Common myeloid progenitor, CD34-positive (primary cell): Measurements from ENCODE around the gene NAT10.
"Not testable (repeated sequence)": the region's sequence is repeated elsewhere in the genome, so short reads cannot be mapped to it uniquely, and the experiment has no call there.

Source experiments
- CTCF ChIA-PET: fragments of 350-600 bp; sonication (Branson Sonifier 250); formaldehyde crosslinking; loops from one replicate; lab custom pipeline; 2021; ENCODE audit warnings: antibody characterized with exemption; lab: Charles Lee
- POLR2A ChIA-PET: fragments of 350-600 bp; sonication (Branson Sonifier 250); formaldehyde crosslinking; loops from one replicate; lab custom pipeline; 2021; ENCODE audit warnings: antibody characterized with exemption; lab: Charles Lee
- DNase-seq, 3 donors: peaks; one replicate each; pipeline versions ENCODE4 v3.0.0 to v3.0.0-alpha.2; 2013
- H3K27ac ChIP-seq, 2 experiments: 1 replicate in 1 of 2; 2 replicates in 1 of 2; pipeline ENCODE4 v1.7.0; 2013; ENCODE audit warnings: inconsistent platforms in 2 of 2, low read length in 2 of 2, mild to moderate bottlenecking in 2 of 2, low read depth in 1 of 2, moderate library complexity in 1 of 2; ENCODE audit not compliant: severe bottlenecking in 2 of 2, insufficient read depth in 1 of 2, poor library complexity in 1 of 2
- H3K27me3 ChIP-seq, 5 experiments: replicated peaks in 2 of 5; 1 replicate in 3 of 5; 2 replicates in 2 of 5; pipeline versions ENCODE4 v1.6.1 to v1.7.0; 2013; ENCODE audit warnings: low read length in 4 of 5, mild to moderate bottlenecking in 2 of 5, moderate library complexity in 2 of 5, inconsistent platforms in 1 of 5; ENCODE audit not compliant: insufficient read depth in 5 of 5, control insufficient read depth in 4 of 5
- H3K36me3 ChIP-seq, 4 experiments: 1 replicate in 2 of 4; 2 replicates in 2 of 4; pipeline versions ENCODE4 v1.6.1 to v1.7.0; 2013; ENCODE audit warnings: low read length in 3 of 4, control low read depth in 1 of 4, mild to moderate bottlenecking in 1 of 4; ENCODE audit not compliant: control insufficient read depth in 4 of 4, insufficient read depth in 4 of 4
- H3K4me1 ChIP-seq, 4 experiments: 1 replicate in 3 of 4; 2 replicates in 1 of 4; pipeline versions ENCODE4 v1.6.1 to v1.7.1; 2013; ENCODE audit warnings: low read length in 3 of 4, mild to moderate bottlenecking in 3 of 4, control low read depth in 1 of 4, inconsistent platforms in 1 of 4, moderate library complexity in 1 of 4; ENCODE audit not compliant: control insufficient read depth in 4 of 4, insufficient read depth in 4 of 4; ENCODE audit errors: control extremely low read depth in 1 of 4
- H3K4me3 ChIP-seq, 7 experiments: 1 replicate in 4 of 7; 2 replicates in 3 of 7; pipeline versions ENCODE4 v1.5.1 to v1.7.0; 2013; ENCODE audit warnings: mild to moderate bottlenecking in 7 of 7, low read length in 6 of 7, moderate library complexity in 6 of 7, inconsistent platforms in 2 of 7, low read depth in 2 of 7, control low read depth in 1 of 7; ENCODE audit not compliant: insufficient read depth in 4 of 7, control insufficient read depth in 1 of 7; ENCODE audit errors: extremely low read depth in 1 of 7
- H3K9me3 ChIP-seq, 5 experiments: 1 replicate in 4 of 5; 2 replicates in 1 of 5; pipeline versions ENCODE4 v1.6.1 to v1.7.1; 2013; ENCODE audit warnings: low read length in 4 of 5, mild to moderate bottlenecking in 2 of 5, inconsistent platforms in 1 of 5, low read depth in 1 of 5, moderate library complexity in 1 of 5; ENCODE audit not compliant: control insufficient read depth in 4 of 5, insufficient read depth in 2 of 5; ENCODE audit errors: control extremely low read depth in 1 of 5
- WGBS: methylation state at CpG from one replicate; pipeline ENCODE4 v1.1.5; 2013; ENCODE audit not compliant: insufficient coverage; 5-methylcytosine and 5-hydroxymethylcytosine counted together

The NAT10 gene

GRCh38 chr11:34067383-34068065 is 37.9 kb upstream of the NAT10 start:
- H3K4me1 ChIP-seq, result peaks cover 0 to 8% (median 0%) of the 10 kb centered on the region in 4 experiments
- no peaks in the 10 kb centered on the region for H3K9me3 ChIP-seq
- POLR2A ChIA-PET, result interaction anchor here (0.7 kb wide), 1 partner anchor 331 kb away, joined by 3 read pairs; no protein-coding TSS in a partner anchor
- WGBS, result 96% methylated on average over 7 of the region's 7 CpGs
- H3K4me3 ChIP-seq, result no peak overlapping the region
- CTCF ChIA-PET, result interaction anchor here (0.6 to 1.6 kb wide), 6 partner anchors 10 to 229 kb away, joined by 3 to 4 read pairs (median 3); no protein-coding TSS in a partner anchor
- no peak for DNase-seq
- H3K27me3 ChIP-seq, result no peaks in the 10 kb centered on the region
- H3K36me3 ChIP-seq, result peaks cover 5 to 45% (median 18%) of the 10 kb centered on the region in 4 experiments
- no peak overlapping the region for H3K27ac ChIP-seq

GRCh38 chr11:34068111-34068510 is 37.3 kb upstream of the NAT10 start:
- no peaks in the 10 kb centered on the region for H3K9me3 ChIP-seq
- peak in 2 of 3 donors; percentile 27 to 41 for DNase-seq
- 96% methylated on average over 2 of the region's 2 CpGs for WGBS
- ChIA-PET POLR2A (no interaction called here), CTCF (interaction anchor here (1.2 to 1.6 kb wide), 4 partner anchors 9 to 71 kb away, joined by 3 to 5 read pairs (median 4); no protein-coding TSS in a partner anchor)
- H3K4me1 ChIP-seq, result peaks cover 0 to 8% (median 0%) of the 10 kb centered on the region in 4 experiments
- peaks cover 8 to 47% (median 20%) of the 10 kb centered on the region in 4 experiments for H3K36me3 ChIP-seq
- H3K4me3 ChIP-seq, result no peak overlapping the region
- no peak overlapping the region for H3K27ac ChIP-seq
- no peaks in the 10 kb centered on the region for H3K27me3 ChIP-seq

- H3K4me3 ChIP-seq, H3K4me1 ChIP-seq, H3K27ac ChIP-seq, H3K27me3 ChIP-seq, H3K9me3 ChIP-seq, POLR2A ChIA-PET, DNase-seq: not testable (repeated sequence)
- CTCF ChIA-PET, result interaction anchor here (0.8 to 2.5 kb wide), 7 partner anchors 9 to 213 kb away, joined by 3 to 10 read pairs (median 4); no protein-coding TSS in a partner anchor
- peaks cover 17 to 59% (median 30%) of the 10 kb centered on the region in 4 experiments for H3K36me3 ChIP-seq
- WGBS, result 100% methylated on average over 2 of the region's 8 CpGs
These were observed 34.1 kb upstream of the NAT10 start for GRCh38 chr11:34071306-34071705.

- CTCF ChIA-PET, result interaction anchor here (1.1 to 2.5 kb wide), 4 partner anchors 10 to 76 kb away, joined by 3 to 10 read pairs (median 4); no protein-coding TSS in a partner anchor
- POLR2A ChIA-PET, result no interaction called here
- no CpG with 5 or more reads among the region's 3 CpGs for WGBS
These were observed 33.4 kb upstream of the NAT10 start for GRCh38 chr11:34072041-34072440.

GRCh38 chr11:34072832-34073231 is 32.6 kb upstream of the NAT10 start:
- H3K36me3 ChIP-seq, result peaks cover 14 to 69% (median 40%) of the 10 kb centered on the region in 4 experiments
- ChIA-PET POLR2A (no interaction called here), CTCF (interaction anchor here (1.5 to 2.6 kb wide), 2 partner anchors 10 to 76 kb away, joined by 4 to 11 read pairs; no protein-coding TSS in a partner anchor)
- H3K9me3 ChIP-seq, result no peaks in the 10 kb centered on the region
- DNase-seq, result no peak
- H3K27ac ChIP-seq, result no peak overlapping the region
- WGBS, result 100% methylated on average over 1 of the region's 2 CpGs
- peaks cover 0 to 6% (median 0%) of the 10 kb centered on the region in 4 experiments for H3K4me1 ChIP-seq
- H3K27me3 ChIP-seq, result no peaks in the 10 kb centered on the region
- H3K4me3 ChIP-seq, result no peak overlapping the region

More at GRCh38 chr11:34072041-34072440, 33.4 kb upstream of the NAT10 start:
- peaks cover 0 to 6% (median 0%) of the 10 kb centered on the region in 4 experiments for H3K4me1 ChIP-seq
- no peak overlapping the region for H3K4me3 ChIP-seq
- H3K36me3 ChIP-seq, result peaks cover 17 to 65% (median 35%) of the 10 kb centered on the region in 4 experiments
- H3K9me3 ChIP-seq, result no peaks in the 10 kb centered on the region
- DNase-seq, result no peak
- H3K27ac ChIP-seq, result no peak overlapping the region
- no peaks in the 10 kb centered on the region for H3K27me3 ChIP-seq

- Histone ChIP-seq H3K4me1 (peaks cover 0 to 3% (median 0%) of the 10 kb centered on the region in 4 experiments), H3K9me3 (no peaks in the 10 kb centered on the region), H3K27ac (no peak overlapping the region), H3K36me3 (peaks cover 19 to 78% (median 52%) of the 10 kb centered on the region in 4 experiments), H3K4me3 (no peak overlapping the region), H3K27me3 (no peaks in the 10 kb centered on the region)
- ChIA-PET POLR2A (no interaction called here), CTCF (interaction anchor here (2.6 kb wide), 1 partner anchor 12 kb away, joined by 11 read pairs; no protein-coding TSS in a partner anchor)
- 67% methylated on average over 1 of the region's 4 CpGs for WGBS
- DNase-seq, result no peak
These were observed 31.0 kb upstream of the NAT10 start for GRCh38 chr11:34074391-34074790.
